RCC 7860 (cell line): ENCODE results near the gene CFAP46.

ENCODE experiments used
- DNase-seq: peaks from one replicate; pipeline ENCODE4 v3.0.0-alpha.2; 2015; ENCODE audit warnings: low spot score
- FAIRE-seq: peaks from 2 replicates; lab custom pipeline; 2012; peaks lifted over from hg19 to GRCh38; lab: Jason Lieb, UNC

Gene CFAP46

GRCh38 chr10:132869621-132870020 lies 72.7 kb downstream of the CFAP46 start:
- FAIRE-seq (no peak), DNase-seq (no peak)

GRCh38 chr10:132868995-132869394 lies 73.4 kb downstream of the CFAP46 start:
- no peak for FAIRE-seq

GRCh38 chr10:132867801-132868644 lies 74.3 kb downstream of the CFAP46 start:
- FAIRE-seq (no peak), DNase-seq (no peak)

More at GRCh38 chr10:132868995-132869394, 73.4 kb downstream of the CFAP46 start:
- no peak for DNase-seq

- no peak for FAIRE-seq
- no peak for DNase-seq
Measured at GRCh38 chr10:132866601-132867381, 75.6 kb downstream of the CFAP46 start.

GRCh38 chr10:132865851-132866600 lies 76.3 kb downstream of the CFAP46 start:
- FAIRE-seq (no peak), DNase-seq (no peak)

- FAIRE-seq (no peak), DNase-seq (no peak)
Measured at GRCh38 chr10:132865171-132865631, 77.2 kb downstream of the CFAP46 start.

GRCh38 chr10:132862485-132863420 lies 79.6 kb downstream of the CFAP46 start:
- FAIRE-seq = no peak
- DNase-seq = no peak

GRCh38 chr10:132861884-132862461 lies 80.4 kb downstream of the CFAP46 start:
- FAIRE-seq (no peak), DNase-seq (no peak)

GRCh38 chr10:132861116-132861691 lies 81.2 kb downstream of the CFAP46 start:
- no peak for DNase-seq
- no peak for FAIRE-seq

- DNase-seq (no peak), FAIRE-seq (no peak)
Measured at GRCh38 chr10:132860532-132860931, 81.8 kb downstream of the CFAP46 start.

GRCh38 chr10:132859084-132859855 lies 83.1 kb downstream of the CFAP46 start:
- FAIRE-seq (no peak), DNase-seq (no peak)

- FAIRE-seq = no peak
Measured at GRCh38 chr10:132858121-132859081, 84.0 kb downstream of the CFAP46 start.

GRCh38 chr10:132856869-132857524 lies 85.4 kb downstream of the CFAP46 start:
- FAIRE-seq = no peak
- no peak for DNase-seq

More at GRCh38 chr10:132858121-132859081, 84.0 kb downstream of the CFAP46 start:
- no peak for DNase-seq

GRCh38 chr10:132855889-132856288 lies 86.5 kb downstream of the CFAP46 start:
- FAIRE-seq (no peak), DNase-seq (no peak)

GRCh38 chr10:132851451-132851850 lies 90.9 kb downstream of the CFAP46 start:
- FAIRE-seq = no peak
- no peak for DNase-seq

- no peak for FAIRE-seq
- DNase-seq = no peak
Measured at GRCh38 chr10:132850896-132851295, 91.5 kb downstream of the CFAP46 start.

- FAIRE-seq (no peak), DNase-seq (no peak)
Measured at GRCh38 chr10:132850246-132850645, 92.1 kb downstream of the CFAP46 start.
